Large intestine (tissue), 3 donors: Measurements from ENCODE around the gene DNAH17. TPM values are rescaled to one million over a fixed set of nuclear protein-coding genes. Genes with fewer than 3 reads are reported as not detected.

Experiments
- DNase-seq, 2 donors: peaks; one replicate each; pipeline versions ENCODE4 v3.0.0 to v3.0.0-alpha.2; 2013
- H3K27ac ChIP-seq: one replicate; pipeline ENCODE4 v1.5.1; 2013; ENCODE audit warnings: low read length
- H3K27me3 ChIP-seq: 2 replicates; pipeline ENCODE4 v1.6.1; 2013; ENCODE audit warnings: low read length; ENCODE audit not compliant: control insufficient read depth, insufficient read depth
- H3K36me3 ChIP-seq: 2 replicates; pipeline ENCODE4 v1.6.1; 2013; ENCODE audit warnings: low read length; ENCODE audit not compliant: control insufficient read depth, insufficient read depth
- H3K4me1 ChIP-seq: one replicate; pipeline ENCODE4 v1.6.1; 2013; ENCODE audit warnings: low read length; ENCODE audit not compliant: control insufficient read depth, insufficient read depth
- H3K4me3 ChIP-seq: one replicate; pipeline ENCODE4 v1.5.1; 2013; ENCODE audit warnings: low read length
- H3K9me3 ChIP-seq: one replicate; pipeline ENCODE4 v1.6.1; 2013; ENCODE audit warnings: mild to moderate bottlenecking, low read depth, low read length, moderate library complexity; ENCODE audit not compliant: control insufficient read depth
- WGBS: methylation state at CpG from one replicate; pipeline ENCODE4 v1.1.5; 2013; ENCODE audit warnings: low lambda C conversion rate; ENCODE audit not compliant: insufficient coverage; 5-methylcytosine and 5-hydroxymethylcytosine counted together
- polyA plus RNA-seq: library from polyadenylated mRNA; unstranded; fragments of 120-200 nt; gene quantifications from one replicate; pipeline ENCODE4 v1.2.1, GENCODE V29; 2013

Gene DNAH17
- polyA plus RNA-seq, 1 donor: 4.4 TPM

DNA sequence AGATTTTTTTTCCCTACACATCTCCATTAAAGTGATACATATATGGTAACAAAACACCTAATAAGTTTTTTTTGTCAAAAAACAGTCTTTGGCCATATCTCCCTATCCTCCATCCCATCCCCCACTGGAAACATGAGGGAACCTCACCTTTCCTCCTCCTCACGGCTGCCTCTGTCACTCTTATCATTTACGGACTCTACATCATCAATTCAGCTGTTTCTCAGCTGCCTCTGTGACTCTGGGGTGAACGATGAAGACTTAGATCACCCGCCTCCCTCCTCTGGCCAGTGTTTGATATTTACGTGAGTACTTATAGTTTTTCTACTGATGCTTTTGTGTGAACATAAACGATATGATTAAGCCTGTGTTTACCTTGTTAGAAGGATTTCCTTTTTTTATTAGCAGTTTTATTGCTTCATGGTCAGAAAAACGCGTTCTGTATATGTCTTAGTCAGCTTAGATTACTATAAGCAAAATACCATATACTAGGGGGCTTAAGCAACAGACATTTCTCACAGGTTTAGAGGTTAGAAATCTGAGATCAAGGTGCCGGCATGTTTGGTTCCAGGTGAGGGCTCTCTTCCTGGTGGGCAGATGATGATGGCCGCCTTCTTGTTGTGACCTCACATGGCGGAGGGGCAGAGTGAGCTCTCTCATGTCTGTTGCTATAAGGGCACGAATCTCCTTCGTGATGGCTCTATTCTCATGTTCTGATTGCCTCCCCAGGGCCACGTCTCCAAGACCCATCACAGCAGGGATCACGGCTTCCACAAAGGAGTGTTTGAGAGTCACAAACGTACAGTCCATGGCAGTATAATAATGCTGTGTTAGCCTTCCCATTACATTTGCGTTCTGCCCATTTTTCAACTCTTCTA is 32.1 kb downstream of the DNAH17 start:
- Histone ChIP-seq H3K4me3 (no peak overlapping the region), H3K27me3 (no peaks in the 10 kb centered on the region), H3K9me3 (no peaks in the 10 kb centered on the region), H3K27ac (no peak overlapping the region), H3K4me1 (no peaks in the 10 kb centered on the region), H3K36me3 (no peaks in the 10 kb centered on the region)
- 25% methylated on average over 4 of the region's 17 CpGs for WGBS
- no peak for DNase-seq

DNA sequence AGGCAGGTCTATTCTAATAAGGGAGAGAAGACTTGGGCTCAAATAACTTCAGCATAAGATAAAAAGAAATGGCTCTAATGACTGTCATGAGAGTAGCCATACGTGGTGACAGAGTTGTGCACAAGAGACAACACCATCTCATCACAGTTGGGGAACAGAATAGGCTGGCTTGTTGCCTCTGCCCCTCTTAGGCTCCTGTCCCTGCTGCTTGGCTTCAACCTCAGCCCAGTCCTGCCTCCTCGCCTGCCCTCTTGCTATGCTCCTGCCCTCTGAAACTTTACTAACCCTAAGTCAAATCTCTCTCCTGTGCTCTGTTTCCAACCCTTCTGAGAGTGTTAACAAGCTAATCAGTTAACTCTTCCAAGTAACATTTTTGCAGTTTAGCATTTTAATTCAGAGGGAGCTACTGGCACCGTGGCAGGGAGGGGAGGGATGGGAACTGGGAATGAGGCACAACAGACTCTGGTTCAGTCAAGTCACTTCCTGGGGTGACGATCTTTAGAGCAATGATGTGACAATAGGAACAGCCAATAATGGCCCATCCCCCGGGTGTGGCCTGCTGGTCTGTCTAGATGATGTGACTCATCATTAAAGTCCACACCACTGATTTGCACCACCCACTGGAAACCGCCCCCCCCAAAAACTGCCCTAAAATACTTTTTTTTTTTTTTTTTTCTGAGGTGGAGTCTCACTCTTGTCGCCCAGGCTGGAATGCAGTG is 35.5 kb downstream of the DNAH17 start:
- H3K4me3 ChIP-seq: no peak overlapping the region
- H3K27ac ChIP-seq: no peak overlapping the region
- H3K36me3 ChIP-seq: no peaks in the 10 kb centered on the region
- H3K4me1 ChIP-seq: no peaks in the 10 kb centered on the region
- no peaks in the 10 kb centered on the region for H3K9me3 ChIP-seq
- H3K27me3 ChIP-seq: no peaks in the 10 kb centered on the region
- DNase-seq: no peak
- WGBS: no CpG with 5 or more reads among the region's 7 CpGs

DNA sequence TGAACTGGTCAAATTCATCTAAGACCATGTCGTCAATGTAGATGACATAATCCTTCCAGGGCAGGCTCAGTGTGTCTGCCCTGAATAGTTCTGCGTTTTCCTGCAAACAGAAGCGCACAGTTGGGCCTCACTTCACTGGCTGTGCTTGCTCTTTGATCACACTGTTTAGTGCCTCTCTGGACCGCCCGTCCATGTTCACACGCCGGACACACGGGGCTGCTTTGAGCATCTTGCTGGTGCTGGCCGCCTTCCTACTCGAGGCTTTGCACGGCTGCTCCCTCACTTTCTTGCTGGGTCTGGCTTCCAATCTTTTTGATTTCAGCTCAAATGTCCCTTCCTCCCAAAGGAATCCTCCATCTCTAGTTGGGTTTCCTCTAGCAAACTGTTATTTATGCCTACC is 37.4 kb downstream of the DNAH17 start:
- Histone ChIP-seq H3K4me3 (no peak overlapping the region), H3K27ac (no peak overlapping the region), H3K4me1 (no peaks in the 10 kb centered on the region), H3K9me3 (no peaks in the 10 kb centered on the region), H3K27me3 (no peaks in the 10 kb centered on the region), H3K36me3 (no peaks in the 10 kb centered on the region)
- 100% methylated on average over 1 of the region's 11 CpGs for WGBS
- DNase-seq: no peak

DNA sequence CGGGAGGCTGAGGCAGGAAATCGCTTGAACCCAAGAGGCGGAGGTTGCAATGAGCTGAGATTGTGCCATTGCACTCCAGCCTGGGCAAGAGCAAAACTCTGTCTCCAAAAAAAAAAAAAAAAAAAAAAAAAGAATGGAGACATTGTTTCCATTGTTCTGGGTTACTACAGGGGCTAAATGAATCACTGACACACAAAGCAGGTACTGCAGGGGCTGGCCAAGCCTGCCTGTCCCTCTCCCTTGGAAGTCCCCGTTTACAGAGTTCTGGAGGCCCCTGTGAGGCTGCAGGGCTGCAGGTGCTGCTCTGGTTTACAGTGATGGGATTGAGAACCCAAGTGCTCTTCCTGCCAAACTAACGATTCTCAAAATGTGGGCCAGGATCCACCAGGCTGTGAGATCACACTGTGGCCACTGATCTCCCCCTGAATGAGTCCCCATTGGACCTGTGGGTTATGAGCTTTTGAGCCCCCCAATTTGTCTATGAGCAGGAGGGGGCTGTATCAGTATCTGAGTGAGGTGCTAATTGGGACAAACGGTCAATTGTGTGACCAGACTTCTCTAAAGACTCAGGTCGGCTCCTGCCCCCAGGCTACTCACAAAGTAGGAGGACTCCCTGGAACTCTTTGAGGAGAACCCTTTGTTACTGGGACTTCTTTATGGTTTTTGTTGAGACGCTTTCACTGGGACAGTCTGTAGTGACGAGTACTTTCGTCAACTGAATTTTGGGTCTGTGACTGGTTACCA is 39.0 kb downstream of the DNAH17 start:
- H3K4me3 ChIP-seq: no peak overlapping the region
- no CpG with 5 or more reads among the region's 10 CpGs for WGBS
- DNase-seq: no peak
- H3K36me3 ChIP-seq: no peaks in the 10 kb centered on the region
- H3K27ac ChIP-seq: no peak overlapping the region
- no peaks in the 10 kb centered on the region for H3K4me1 ChIP-seq
- no peaks in the 10 kb centered on the region for H3K9me3 ChIP-seq
- no peaks in the 10 kb centered on the region for H3K27me3 ChIP-seq

DNA sequence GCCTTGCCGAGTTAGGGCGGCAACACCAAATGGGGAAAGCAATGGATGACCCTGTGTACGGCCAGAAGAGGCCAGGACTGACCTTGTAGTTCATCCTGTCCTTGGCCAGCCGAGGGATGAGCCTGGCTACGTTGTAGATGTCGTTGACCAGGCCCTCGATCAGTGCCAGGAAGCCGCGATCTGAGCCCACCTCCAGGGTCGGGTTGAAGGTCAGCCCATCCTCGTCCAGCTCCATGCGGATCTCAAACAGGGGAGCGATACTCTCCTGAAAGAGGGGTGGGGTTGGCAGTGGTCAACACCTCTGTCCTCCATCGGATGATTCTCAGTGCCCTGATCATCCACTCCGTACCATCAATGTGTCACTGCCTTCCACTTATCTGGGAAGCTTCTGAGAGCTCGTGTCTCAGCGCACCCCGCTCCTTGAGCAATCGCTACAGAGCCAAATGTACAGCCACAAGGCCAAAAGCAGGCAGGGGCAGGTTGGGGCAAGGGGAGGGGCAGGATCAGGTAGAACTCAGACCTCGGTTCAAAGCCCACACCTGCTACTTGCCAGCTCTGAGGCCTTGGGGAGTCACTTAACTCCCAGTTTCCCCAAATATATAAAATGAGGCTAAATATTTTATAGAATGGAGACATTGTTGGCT is 39.9 kb downstream of the DNAH17 start:
- no peak for DNase-seq
- Histone ChIP-seq H3K4me1 (no peaks in the 10 kb centered on the region), H3K27ac (no peak overlapping the region), H3K4me3 (no peak overlapping the region), H3K9me3 (no peaks in the 10 kb centered on the region), H3K36me3 (no peaks in the 10 kb centered on the region), H3K27me3 (no peaks in the 10 kb centered on the region)
- WGBS: no CpG with 5 or more reads among the region's 20 CpGs

DNA sequence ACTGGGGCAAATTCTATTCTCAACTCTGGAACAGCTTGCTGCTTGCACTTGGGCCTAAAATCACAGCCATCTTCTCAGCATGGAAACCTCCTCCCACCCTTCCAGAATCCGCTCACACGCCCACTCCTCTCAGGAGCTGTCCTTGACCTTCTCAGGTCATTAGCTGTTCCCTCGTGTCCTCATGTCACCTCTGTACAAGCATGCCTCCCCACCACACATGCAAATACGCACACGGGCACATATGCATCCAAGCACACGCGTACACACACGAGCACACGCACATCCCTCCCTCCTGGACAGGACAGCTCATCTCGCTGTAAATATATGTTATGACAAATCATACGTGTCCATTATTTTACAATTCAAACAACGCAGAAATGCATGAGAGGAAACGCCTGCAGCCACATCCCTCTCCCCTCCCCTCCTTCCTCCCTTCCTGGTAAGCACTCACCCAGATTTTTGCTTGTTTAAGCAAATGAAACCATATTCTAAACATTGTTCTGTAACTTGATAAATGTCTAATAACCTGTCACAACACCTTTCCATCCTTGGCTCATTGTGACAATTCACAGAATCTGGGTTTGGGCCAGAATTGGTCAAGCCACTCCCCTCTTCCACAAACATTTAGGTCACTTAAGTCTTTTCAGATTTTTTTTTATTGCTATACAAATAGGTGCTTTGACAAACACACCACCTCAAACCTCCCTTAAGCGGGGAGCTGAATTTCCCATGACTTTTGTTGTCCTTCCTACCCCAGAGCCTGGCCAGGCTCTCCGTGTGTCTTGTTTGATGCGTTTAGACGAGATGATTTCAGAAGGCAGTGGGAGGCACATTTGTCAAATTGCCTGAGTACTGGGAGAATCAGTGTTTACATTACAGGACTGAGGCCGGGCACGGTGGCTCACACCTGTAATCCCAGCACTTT is 41.7 kb downstream of the DNAH17 start:
- no peak overlapping the region for H3K27ac ChIP-seq
- WGBS: 60% methylated on average over 1 of the region's 19 CpGs
- H3K4me1 ChIP-seq: no peaks in the 10 kb centered on the region
- DNase-seq: no peak
- H3K9me3 ChIP-seq: no peaks in the 10 kb centered on the region
- no peaks in the 10 kb centered on the region for H3K36me3 ChIP-seq
- no peak overlapping the region for H3K4me3 ChIP-seq
- H3K27me3 ChIP-seq: no peaks in the 10 kb centered on the region

DNA sequence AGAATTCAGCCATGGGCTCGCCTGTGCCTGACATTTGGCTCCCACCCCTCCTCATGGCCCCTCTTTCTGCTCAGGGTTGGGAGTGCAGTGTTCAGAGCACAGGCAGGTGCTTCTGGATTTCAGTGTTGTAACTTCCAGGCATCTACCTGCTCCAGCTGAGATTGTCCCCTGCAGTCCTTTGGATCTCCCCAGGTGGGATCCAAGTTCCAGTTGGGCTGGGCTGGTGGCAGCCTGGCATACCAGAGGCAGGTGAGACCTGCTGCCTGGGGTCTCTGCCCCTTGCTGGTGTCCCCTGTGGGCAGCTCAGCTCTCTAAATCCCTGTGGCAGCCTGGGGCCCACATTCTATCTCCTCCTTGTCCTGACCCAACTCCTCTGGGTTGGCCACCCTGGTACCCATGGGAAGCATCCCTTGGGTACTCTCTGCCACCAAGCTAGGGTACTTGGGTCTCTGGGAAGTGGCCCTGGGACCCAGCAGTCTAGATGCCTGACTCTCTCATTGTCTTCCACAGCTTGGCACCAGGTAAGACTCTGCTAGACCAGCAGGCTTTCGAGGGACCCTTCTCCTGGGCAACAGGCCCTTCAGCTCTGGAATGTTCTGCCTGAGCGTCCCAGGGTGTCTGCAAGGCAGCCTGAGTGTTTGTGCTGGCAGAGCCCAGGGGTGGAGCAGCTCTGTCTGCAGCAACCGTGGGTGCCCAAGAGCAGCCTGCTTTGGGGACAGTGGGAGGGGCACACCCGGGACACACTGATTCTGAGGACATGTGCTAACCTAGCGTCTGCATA is 42.5 kb downstream of the DNAH17 start:
- H3K4me1 ChIP-seq: no peaks in the 10 kb centered on the region
- WGBS: no CpG with 5 or more reads among the region's 6 CpGs
- no peaks in the 10 kb centered on the region for H3K36me3 ChIP-seq
- no peak overlapping the region for H3K4me3 ChIP-seq
- DNase-seq: no peak
- no peaks in the 10 kb centered on the region for H3K27me3 ChIP-seq
- H3K9me3 ChIP-seq: no peaks in the 10 kb centered on the region
- H3K27ac ChIP-seq: no peak overlapping the region

DNA sequence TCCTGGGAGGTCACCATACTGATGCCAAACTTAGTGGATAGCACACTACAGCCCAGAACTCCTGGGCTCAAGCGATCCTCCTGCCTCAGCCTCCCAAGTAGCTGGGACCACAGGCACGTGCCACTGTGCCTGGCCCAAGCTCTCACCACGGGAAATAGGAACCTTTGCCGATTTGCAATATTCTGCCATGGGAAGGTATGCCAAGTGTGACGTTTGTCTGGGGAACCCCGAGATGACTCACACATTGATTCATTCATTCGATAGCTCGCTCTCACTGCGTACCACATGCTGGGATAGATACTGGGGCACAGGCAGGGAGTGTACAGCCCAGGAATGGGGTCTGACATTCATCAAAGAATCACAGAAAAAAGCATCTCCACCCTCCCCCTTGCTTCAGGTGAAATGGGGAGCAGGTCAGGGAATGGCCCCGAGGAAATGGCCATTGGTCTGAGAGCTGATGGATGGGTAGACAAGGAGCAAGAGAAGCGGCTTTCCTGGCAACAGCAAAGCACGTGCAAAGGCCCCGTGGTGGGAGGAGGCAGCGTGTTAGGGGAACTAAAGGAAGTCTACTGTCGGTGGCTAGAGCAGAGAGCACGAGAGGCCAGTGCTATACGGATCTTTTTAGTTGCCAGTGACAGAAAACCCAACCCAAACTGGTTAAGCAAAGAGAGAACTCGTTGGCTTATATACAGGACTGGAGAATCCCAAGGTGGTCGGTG is 44.1 kb downstream of the DNAH17 start:
- WGBS: 100% methylated on average over 2 of the region's 19 CpGs
- Histone ChIP-seq H3K27me3 (no peaks in the 10 kb centered on the region), H3K36me3 (no peaks in the 10 kb centered on the region), H3K9me3 (no peaks in the 10 kb centered on the region), H3K27ac (no peak overlapping the region), H3K4me3 (no peak overlapping the region), H3K4me1 (no peaks in the 10 kb centered on the region)
- DNase-seq: no peak
